ENCODE data around the gene USP2. TPM values are rescaled to one million over a fixed set of nuclear protein-coding genes. Genes with fewer than 3 reads are reported as not detected.

The USP2 gene
- total RNA-seq, 1 donor from 2014 or later, result 2.6 TPM

- H3K4me1 Mint-ChIP-seq (ENCODE audit: low read depth, unreplicated experiment), result peaks cover 24% of the 10 kb centered on the region
- peak overlapping the region; percentile 77 for H3K4me3 Mint-ChIP-seq (ENCODE audit: unreplicated experiment)
- H3K27ac Mint-ChIP-seq (ENCODE audit: unreplicated experiment), result peak overlapping the region; percentile 82
- H3K9me3 Mint-ChIP-seq (ENCODE audit: unreplicated experiment), result peaks cover 13% of the 10 kb centered on the region
- H3K27me3 Mint-ChIP-seq (ENCODE audit: unreplicated experiment), result peaks cover 14% of the 10 kb centered on the region
- no peak for TF ChIP-seq CTCF (IDR thresholded peaks at IDR 0.05; ENCODE audit: partially characterized antibody, unreplicated experiment)
- no peak for DNase-seq
- H3K36me3 Mint-ChIP-seq (ENCODE audit: unreplicated experiment), result peaks cover 5% of the 10 kb centered on the region
Observed at GRCh38 chr11:119361941-119362725, 19.4 kb downstream of the USP2 start.

DNA sequence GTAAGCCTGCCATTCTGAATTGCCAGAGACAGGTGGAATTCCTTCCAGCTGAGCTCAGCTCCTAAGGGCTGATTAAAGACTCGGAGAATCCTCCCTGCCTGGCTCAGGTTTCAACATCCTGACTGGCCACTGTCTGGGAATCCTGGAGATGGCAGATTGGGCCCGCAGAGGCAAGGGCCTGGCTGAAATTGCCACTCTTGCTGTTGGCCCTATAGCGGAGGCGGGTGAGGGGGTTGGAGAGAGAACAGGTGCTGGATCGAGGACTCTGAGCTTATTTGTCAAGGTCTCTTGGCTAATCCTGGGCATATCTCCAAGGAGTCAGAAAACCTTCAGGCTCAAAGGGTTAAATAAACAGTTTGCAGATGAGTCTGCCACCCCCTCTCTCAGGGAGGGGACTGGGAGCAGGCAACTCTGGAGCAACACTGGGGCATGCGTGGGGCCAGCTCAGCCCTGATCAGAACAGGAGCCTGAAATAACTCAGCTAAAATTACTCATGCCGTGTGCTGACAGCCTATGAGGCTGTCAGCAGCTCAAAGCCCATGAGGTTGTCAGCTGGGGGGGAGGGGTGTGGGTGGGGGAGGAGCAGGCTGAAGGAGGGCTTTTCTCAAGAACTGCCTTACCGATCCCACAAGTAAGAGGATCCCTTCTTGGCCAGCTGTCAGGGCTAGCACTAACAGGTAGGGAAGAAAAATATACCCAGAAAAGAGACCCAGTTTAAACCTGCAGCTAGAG is 20.3 kb downstream of the USP2 start:
- TF ChIP-seq CTCF (IDR thresholded peaks at IDR 0.05; ENCODE audit: partially characterized antibody, unreplicated experiment), result no peak
- H3K4me1 Mint-ChIP-seq (ENCODE audit: low read depth, unreplicated experiment), result peaks cover 24% of the 10 kb centered on the region
- peak overlapping the region; percentile 77 for H3K4me3 Mint-ChIP-seq (ENCODE audit: unreplicated experiment)
- peaks cover 14% of the 10 kb centered on the region for H3K27me3 Mint-ChIP-seq (ENCODE audit: unreplicated experiment)
- no peak for DNase-seq
- peaks cover 13% of the 10 kb centered on the region for H3K9me3 Mint-ChIP-seq (ENCODE audit: unreplicated experiment)
- peak overlapping the region; percentile 82 for H3K27ac Mint-ChIP-seq (ENCODE audit: unreplicated experiment)
- peaks cover 5% of the 10 kb centered on the region for H3K36me3 Mint-ChIP-seq (ENCODE audit: unreplicated experiment)

GRCh38 chr11:119359365-119360214 is 21.9 kb downstream of the USP2 start:
- Mint-ChIP-seq H3K9me3 (ENCODE audit: unreplicated experiment) (peaks cover 10% of the 10 kb centered on the region), H3K4me3 (ENCODE audit: unreplicated experiment) (no peak overlapping the region), H3K27ac (ENCODE audit: unreplicated experiment) (no peak overlapping the region), H3K4me1 (ENCODE audit: low read depth, unreplicated experiment) (peaks cover 18% of the 10 kb centered on the region), H3K36me3 (ENCODE audit: unreplicated experiment) (peaks cover 5% of the 10 kb centered on the region), H3K27me3 (ENCODE audit: unreplicated experiment) (peaks cover 13% of the 10 kb centered on the region)
- no peak for DNase-seq
- no peak for TF ChIP-seq CTCF (IDR thresholded peaks at IDR 0.05; ENCODE audit: partially characterized antibody, unreplicated experiment)

DNA sequence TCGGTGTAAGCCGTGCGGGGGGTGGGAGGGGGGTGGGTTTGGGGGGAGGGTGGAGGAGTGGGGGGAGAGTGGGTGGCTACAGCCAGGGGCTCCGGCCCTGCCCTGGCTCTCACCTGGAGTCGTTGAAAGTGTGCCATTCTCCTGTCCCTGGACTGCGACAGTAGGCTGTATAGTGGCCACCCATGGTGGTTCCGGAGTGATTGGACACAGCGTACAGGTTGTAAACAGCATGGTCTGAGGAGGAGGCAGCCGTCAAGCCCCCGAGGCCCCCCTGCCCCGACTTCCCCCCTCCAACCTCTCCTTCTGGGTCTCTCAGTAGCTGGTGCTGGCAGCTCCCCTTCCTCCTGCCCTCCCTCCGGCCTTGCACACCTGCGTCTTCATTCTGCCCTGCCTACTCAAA is 24.4 kb downstream of the USP2 start:
- H3K27me3 Mint-ChIP-seq (ENCODE audit: unreplicated experiment), result peaks cover 9% of the 10 kb centered on the region
- H3K4me3 Mint-ChIP-seq (ENCODE audit: unreplicated experiment), result peak overlapping the region; percentile 70
- H3K4me1 Mint-ChIP-seq (ENCODE audit: low read depth, unreplicated experiment), result peaks cover 16% of the 10 kb centered on the region
- H3K36me3 Mint-ChIP-seq (ENCODE audit: unreplicated experiment), result peaks cover 5% of the 10 kb centered on the region
- peaks cover 9% of the 10 kb centered on the region for H3K9me3 Mint-ChIP-seq (ENCODE audit: unreplicated experiment)
- no peak for TF ChIP-seq CTCF (IDR thresholded peaks at IDR 0.05; ENCODE audit: partially characterized antibody, unreplicated experiment)
- no peak overlapping the region for H3K27ac Mint-ChIP-seq (ENCODE audit: unreplicated experiment)
- DNase-seq, result no peak
